GM19043 (cell line): ENCODE data around the gene RAD52.

ENCODE experiments used
- ATAC-seq: cut with Tn5 transposase; IDR thresholded peaks from one replicate; pipeline ENCODE4 v1.9.1; 2021; ENCODE audit warnings: low read depth; ENCODE audit not compliant: unreplicated experiment

RAD52 gene

DNA sequence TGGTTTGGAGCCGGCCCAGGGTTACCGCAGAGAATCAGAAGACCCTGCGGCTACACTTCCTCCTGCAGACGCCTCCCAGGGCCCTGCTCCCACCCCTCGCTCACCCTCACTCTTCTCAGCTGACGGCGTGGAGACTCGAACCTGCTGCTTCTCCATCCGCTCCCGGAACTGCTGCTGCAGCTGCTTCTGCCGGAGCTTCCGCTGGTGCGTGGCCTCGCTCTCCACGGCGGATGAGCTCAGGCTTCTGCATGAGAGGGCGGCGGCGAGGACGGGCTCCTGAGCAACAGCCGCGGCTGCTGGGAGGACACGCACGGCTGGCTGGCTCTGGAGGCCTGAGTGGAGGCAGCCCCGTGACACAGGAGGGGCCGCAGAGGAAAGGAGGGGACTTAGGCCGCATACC is 33.3 kb downstream of the RAD52 start:
- no peak for ATAC-seq

DNA sequence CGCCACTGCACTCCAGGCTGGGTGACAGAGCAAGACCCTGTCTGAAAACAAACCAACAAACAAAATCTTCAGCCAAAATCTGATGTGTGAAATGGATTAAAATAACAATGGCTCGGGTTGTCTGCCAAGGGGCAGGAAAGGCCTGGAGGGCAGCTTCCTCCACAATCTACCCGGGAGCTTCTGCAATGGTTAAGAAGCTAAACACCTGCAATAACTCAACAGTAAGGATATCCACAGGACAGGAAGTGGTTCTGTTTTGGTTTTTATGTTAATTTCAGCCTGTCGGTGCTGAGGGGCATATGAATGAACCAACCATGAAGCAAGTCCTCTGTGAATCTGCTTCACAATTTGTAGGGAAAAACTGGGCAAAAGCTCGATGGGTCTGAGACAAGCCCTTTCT is 34.4 kb downstream of the RAD52 start:
- no peak for ATAC-seq

DNA sequence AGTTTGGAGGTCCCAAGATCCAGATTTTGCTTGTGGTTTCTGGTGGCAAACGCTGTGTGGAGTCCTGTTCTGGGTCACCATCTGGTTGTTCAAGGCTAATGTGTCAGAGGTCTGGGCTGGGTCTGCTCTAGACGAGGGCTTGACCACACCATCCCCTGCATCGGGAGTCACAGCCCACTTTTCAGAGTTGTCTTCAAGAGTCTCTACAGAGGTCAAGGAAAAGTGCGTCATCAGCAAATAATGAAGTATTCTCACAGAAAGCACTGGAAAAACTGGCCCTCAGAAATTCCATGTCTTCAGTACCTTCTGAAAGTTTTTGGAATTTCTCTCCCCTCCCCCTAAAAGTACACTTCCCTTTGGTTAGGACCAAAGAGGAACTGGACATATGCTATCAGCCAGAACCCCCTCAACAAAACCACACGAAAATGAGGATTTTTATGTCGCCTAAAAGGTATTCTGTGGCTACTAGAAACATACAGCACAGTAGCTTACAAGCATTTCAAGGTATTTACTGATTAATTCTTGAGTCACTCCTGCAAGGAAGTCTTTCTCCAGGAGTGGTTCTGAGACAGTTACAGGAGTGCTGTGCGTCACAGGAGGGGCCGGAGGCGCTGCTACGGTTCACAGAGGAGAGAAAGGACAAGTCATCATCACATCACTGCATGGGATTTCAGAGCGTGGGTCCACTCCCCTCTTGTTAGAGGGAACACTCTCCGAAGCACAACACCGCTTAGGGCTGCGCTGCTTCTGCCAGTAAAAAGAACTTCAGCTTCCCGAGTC is 35.4 kb downstream of the RAD52 start:
- no peak for ATAC-seq

DNA sequence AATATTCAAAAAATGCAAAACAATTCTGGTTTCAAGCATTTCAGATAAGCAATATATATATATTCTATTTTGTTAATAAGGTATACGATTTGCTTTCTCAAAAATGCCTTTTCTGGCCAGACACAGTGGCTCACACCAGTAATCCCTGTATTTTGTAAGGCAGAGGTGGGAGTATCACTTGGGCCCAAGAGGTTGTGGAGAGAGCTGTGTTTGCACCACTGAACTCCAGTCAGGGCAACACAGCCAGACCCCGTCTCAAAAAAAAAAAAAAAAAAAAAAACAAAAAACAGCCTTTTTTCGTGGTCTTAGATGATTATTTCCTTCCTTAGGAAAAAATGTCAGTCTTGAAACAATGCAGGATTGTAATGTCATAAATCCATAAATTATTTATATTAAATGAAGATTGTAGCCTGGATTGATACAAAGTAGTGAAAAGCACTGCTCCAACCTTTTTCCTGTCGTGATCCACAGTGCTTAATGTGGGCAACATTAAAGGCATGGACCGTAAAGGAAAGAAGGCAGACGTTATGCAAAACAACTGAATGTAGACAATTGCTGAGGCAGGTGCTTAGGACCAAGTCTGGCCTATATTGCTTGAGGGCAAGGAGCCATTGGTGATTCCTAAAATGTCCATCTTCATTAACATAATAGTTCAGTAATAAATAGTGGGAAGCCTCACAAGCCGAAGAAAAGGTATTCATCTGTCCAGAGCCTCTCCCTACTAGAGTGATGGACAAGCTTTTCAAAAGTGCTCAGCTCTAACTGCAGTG is 36.8 kb downstream of the RAD52 start:
- no peak for ATAC-seq

DNA sequence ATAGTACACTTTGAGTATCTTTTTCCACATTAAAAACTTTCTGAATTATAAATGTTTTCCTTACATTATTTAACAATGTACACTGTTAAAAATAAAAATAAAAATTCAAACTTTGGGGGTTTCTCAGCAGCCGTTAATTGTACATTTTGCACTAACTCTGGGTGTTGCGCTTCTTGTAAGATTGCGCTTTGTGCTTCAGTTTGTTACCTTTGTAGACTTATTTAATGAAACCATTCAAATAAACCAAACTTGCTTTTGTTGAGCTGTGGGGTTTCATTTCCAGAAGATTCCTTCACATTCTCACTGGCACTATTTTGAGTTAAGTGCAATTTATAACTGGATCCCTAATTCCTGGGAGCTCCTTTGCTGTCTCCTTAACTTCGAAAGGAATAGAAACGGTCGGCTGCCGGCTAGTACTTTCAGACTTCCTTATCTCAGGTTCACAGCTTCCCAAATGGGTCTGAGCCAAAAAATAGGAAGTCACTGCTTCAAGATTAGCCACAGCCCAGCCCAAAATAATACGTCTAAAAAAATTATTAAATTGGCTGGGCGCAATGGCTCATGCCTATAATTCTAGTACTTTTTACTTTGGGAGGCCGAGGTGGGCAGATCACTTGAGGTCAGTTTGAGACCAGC is 38.2 kb downstream of the RAD52 start:
- ATAC-seq, result no peak

DNA sequence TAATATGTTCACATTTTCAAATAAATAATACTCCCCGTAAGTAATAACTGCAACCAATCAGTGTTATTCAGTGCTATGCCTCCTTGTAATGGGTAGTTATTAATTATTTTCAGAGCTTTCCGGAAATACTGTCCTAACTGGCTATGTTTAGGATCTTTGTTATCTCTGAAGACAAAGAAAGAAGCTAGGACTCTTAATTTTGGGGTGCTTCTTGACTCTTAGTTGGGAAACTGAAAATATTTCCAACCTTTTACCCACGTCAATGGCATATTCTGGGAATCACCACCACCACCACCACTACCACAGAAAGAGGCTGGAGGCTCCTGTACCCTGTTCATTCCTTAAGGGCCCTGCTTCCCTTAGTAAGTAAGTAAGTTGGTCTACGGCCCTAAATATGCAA is 39.1 kb downstream of the RAD52 start:
- ATAC-seq, result no peak

DNA sequence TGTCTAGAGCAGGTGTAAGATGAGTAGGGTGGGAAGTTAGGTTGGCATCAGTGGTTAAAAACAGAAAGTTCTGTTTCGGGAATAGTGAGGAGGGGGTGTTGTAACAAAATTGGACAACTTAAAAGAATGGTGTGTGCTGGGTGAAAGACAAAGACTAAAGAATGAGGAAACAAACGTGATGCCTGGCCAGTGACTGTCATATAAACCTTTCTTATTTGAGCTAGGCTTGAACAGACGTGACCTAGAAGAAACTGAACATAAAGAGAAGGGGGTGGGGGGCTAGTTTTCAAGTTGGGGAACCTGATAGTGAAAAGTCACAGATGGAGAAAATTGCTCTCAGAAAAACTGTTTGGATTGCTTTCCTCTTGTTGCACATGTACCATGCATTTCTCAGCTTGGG is 39.6 kb downstream of the RAD52 start:
- no peak for ATAC-seq

DNA sequence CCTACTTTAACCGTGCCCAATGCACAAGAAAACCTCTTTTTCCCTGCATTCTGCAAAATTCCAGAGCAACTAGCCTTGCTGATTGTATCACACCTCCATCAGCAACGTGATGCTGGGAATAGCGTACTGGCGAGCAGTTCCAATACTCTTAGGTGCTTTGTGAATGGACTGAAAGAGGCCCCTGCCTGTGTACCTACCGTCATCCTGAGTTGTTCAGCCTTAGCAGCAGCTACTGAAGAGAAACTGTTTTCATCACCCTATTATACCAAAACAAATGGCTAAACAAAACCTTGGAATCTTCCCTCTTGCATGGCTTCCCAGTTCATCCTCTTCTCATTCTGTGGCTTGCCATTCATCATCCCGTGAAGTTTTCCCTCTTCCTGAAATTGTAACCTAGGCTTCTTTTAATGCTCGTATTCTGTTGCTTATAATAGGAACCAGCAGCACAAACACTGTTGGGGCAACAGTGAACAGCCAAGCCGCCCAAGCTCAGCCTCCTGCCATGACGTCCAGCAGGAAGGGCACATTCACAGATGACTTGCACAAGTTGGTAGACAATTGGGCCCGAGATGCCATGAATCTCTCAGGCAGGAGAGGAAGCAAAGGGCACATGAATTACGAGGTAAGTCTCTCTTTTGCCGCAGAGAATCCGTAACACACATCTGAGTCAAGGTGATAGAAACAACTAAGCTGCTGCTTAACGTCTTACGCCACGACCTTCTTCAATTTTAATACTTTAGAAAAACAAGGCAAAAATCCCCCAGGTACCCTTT is 41.9 kb downstream of the RAD52 start:
- ATAC-seq, result no peak

DNA sequence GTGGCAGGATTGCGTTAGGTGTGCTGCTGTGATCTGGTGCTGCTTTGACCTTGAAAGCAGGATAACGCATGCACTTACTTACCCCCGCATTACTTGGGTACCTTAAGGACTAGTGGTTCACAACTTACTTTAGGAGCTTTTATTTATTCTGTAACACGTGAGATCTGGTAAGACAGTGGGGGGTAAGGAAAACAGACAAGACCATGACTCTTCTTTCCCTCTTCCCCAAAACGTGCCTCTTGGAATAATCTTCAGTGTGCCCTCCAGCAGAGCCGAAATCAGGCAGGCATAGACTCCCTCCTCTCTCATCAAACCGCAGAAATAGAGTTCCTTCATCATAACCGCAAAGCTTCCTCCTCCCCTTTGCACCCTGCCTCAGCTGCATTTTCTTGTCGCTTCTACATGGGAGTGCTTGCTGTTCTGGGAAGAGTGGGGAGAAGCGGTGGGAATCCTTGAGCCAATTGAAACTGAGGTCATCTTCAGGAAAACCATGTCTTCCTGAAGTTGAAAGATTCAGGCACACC is 43.4 kb downstream of the RAD52 start:
- ATAC-seq, result no peak

DNA sequence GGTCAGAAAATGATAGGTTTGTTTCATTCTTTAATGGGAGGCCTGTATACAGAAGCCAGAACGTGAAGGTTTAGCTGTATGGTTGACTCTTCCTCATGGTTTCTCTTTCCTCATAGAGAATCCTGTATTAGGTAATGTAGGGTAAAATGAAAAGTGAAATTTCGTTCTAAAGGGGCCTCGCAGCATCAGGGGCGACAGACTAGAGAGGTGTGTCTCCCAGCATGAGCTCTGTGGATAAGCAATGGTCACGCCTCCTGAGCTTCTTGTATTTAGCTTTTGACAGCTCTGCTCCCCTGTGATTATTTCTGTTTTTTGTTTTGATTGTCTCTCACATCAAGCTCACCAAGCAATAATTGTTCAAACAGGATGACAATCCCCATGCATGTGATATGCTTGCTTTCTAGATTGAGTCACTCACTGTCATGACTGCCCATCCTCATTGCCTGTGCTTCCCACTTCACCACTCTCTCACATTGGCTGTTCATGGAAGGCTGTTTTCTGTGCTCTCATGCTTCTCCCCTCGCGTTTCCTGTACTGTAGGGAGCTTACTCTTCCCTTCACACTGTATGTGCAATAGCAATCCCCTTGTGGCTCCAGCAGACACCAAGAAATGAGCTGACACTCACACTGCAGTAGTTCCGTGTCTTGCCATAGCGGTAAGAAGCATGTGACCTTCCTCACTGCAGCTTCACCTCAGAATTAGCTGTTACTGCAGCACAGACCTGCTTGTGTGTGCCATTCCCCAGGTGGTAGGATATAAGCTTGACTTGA is 44.0 kb downstream of the RAD52 start:
- ATAC-seq, result no peak

DNA sequence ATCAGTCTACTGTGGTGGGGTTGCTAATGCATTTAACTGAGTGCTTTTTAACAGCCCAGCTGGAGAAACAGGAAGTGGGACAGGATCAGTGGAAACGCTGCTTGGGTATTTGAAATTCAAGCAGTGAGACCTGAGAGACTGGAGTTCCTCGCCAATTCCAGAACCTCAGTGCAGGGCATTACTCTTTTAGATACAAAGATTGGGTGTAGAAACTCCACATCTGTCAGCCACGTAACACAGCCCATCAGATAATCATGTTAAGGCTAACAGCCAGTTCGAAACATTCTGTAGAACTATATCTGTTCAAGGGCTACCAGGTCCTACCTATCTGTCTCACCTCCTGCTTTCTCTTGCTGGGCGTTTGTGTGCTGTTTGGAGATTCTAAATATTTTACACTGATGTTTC is 45.5 kb downstream of the RAD52 start:
- ATAC-seq, result no peak

DNA sequence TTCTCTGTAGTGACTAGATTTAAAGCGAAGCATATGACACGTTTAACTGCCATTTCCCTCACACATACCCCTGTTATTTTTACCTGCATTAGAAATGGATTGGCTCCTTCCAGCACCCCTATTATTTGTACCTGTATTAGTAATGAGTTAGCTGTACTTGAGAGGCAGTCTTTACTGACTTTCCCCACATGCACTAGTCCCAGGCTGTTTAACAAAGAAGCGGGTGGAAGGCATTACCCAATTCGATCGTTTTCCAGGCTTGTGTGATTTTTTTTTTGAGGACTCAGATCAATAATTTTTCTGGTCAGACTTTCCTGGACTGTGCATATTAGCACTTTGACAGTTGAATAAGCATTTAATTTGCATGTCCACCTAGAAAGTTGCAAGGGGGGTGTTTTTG is 46.4 kb downstream of the RAD52 start:
- no peak for ATAC-seq

DNA sequence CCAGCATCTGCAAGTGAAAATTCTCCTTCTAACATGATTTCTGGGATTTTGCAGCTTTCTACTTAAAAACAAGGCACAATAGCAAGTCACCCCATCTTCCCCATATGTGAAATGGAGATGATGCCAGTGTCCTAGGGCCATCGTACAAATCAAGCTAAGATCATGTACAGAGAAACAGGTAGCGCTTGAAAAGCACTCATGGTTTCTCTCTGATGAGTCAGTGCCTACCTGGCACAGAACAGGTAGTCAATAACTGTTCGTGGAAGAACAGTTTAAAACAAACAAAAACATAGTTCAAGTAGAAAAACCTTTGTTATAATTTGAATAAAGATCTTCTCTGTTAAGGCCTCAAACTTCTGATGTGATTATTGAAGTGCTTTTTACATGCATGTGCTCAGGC is 46.9 kb downstream of the RAD52 start:
- ATAC-seq, result no peak

DNA sequence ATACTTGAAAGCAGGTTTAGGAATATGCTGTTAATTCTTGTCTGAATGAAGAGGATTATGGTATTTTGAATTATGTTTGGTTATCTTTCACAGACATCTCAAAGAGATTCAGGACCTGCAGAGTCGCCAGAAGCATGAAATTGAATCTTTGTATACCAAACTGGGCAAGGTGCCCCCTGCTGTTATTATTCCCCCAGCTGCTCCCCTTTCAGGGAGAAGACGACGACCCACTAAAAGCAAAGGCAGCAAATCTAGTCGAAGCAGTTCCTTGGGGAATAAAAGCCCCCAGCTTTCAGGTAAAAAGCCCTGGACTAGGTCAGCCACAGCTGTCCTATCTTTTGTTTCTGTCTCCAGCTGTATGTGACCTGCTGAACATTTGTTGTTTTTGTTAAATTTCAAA is 52.1 kb downstream of the RAD52 start:
- no peak for ATAC-seq

DNA sequence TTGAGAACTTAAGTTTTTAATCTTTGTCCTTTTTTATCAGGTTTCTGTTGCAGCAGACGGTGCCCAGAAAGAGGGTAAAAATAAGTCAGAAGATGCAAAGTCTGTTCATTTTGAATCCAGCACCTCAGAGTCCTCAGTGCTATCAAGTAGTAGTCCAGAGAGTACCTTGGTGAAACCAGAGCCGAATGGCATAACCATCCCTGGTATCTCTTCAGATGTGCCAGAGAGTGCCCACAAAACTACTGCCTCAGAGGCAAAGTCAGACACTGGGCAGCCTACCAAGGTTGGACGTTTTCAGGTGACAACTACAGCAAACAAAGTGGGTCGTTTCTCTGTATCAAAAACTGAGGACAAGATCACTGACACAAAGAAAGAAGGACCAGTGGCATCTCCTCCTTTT is 53.5 kb downstream of the RAD52 start:
- no peak for ATAC-seq

DNA sequence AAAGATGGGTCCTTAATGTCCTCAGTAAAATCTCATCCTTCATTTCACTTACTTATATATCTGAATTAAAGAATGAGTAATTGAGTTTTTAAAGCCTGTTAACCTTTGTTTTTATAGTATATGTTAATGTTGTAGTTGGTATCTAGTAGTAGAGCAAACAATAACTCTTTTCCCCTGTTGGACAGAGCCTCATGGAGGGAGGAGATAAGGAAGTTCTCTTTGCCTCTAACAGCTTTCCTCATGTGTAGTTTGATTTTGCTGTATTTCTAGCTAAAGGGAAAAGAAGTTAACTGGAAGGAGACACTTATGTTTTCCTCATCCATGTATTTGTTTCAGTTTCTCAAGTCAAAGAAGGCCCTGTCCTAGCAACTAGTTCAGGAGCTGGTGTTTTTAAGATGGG is 55.3 kb downstream of the RAD52 start:
- ATAC-seq, result no peak

DNA sequence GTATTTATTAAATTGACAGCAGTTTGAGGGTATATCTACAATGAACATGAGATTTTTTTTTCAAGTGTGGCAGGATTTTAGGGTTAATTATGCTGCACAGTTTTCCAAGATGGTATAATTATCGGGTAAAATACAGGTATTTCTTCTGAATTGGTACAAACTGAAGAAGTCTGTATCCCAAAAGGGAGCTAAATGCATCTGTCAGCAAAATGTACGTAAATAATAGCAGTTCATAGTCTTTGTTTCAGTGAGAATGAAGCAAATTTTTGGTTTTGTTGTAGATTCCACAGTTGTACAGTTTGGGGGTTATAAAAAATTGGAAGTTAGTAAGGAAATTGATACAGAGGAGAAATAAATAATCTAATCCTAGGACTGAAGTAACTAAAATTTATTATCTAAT is 63.3 kb downstream of the RAD52 start:
- ATAC-seq, result no peak

DNA sequence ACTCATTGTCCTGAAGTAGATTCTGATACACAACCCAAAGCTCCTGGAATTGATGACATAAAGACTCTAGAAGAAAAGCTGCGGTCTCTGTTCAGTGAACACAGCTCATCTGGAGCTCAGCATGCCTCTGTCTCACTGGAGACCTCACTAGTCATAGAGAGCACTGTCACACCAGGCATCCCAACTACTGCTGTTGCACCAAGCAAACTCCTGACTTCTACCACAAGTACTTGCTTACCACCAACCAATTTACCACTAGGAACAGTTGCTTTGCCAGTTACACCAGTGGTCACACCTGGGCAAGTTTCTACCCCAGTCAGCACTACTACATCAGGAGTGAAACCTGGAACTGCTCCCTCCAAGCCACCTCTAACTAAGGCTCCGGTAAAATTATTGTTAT is 63.8 kb downstream of the RAD52 start:
- ATAC-seq, result no peak

DNA sequence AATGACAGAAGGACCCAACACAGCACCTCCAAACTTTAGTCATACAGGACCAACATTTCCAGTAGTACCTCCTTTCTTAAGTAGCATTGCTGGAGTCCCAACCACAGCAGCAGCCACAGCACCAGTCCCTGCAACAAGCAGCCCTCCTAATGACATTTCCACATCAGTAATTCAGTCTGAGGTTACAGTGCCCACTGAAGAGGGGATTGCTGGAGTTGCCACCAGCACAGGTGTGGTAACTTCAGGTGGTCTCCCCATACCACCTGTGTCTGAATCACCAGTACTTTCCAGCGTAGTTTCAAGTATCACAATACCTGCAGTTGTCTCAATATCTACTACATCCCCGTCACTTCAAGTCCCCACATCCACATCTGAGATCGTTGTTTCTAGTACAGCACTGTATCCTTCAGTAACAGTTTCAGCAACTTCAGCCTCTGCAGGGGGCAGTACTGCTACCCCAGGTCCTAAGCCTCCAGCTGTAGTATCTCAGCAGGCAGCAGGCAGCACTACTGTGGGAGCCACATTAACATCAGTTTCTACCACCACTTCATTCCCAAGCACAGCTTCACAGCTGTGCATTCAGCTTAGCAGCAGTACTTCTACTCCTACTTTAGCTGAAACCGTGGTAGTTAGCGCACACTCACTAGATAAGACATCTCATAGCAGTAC is 64.6 kb downstream of the RAD52 start:
- no peak for ATAC-seq
